NCI-H146 treated with DMSO at 0.1 percent for 48 hours (cell line): Measurements from ENCODE around the gene MBD4.

ENCODE experiments used
- DNase-seq: peaks from one replicate; lab custom pipeline; 2025; ENCODE audit not compliant: unreplicated experiment; lab: John Stamatoyannopoulos, UW

The MBD4 gene

DNA sequence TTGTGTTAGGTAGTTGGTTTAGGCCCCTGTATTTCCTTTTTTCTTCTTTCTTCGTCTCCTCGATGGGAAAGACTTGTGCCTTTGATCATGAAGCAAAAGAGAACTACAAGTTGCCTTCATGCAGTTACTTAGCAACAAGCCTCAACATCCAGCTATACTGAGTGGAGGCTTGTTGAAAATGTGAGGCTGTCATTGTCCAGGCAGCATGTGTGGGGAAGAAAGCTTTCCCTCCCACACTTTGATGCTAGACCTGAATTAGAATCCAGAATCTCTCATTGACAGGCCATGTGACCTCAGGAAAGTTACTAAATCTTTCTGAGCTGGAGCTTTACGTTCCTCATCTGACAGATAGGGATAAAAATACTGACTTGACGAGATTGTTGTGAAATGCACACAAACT lies 24.0 kb upstream of the MBD4 start:
- no peak for DNase-seq

DNA sequence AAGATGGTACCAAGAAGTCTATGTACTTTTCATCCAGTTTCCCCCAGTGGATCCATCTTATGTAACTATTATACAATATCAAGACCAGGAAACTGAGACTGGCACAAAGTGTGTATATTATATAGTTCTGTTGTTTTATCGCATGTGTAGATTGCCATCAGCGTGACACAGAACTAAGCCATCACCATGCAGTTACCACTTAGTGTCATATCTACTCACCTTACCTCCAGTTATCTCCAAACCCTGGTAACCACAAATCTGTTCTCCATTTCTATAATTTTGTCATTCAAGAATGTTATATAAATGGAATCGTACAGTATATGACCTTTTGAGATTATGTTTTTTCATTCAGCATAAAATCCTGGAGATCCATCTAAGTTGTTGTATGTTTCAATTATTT lies 23.3 kb upstream of the MBD4 start:
- DNase-seq, result no peak

DNA sequence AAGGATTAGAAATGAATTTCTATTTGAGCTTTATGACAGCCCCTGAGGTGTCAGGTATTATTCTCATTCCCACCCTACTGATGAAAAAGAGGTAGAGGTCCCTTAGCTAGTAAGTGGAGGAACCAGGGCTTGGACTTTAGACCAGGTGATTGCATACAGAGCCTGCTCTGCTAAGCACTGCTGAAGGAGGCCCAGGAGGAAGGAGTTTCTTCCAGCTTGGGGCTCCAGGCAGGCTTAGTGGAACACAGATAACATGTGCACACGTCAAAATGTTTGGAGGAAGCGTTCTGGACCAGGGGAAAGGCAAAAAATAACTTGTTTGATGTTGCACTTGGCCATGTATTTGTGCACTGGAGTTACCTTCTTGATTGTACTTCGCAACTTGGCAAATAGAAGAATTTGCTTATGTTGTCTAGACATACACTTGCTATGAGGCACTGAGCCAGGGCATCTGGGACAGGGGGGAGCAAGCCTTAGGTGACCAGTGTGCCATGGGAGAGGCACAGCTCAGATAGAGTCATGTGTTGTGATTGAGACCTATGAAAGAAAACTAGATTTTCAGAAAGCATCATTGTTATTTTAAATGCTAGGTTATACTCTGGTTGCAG lies 22.7 kb upstream of the MBD4 start:
- DNase-seq, result no peak

DNA sequence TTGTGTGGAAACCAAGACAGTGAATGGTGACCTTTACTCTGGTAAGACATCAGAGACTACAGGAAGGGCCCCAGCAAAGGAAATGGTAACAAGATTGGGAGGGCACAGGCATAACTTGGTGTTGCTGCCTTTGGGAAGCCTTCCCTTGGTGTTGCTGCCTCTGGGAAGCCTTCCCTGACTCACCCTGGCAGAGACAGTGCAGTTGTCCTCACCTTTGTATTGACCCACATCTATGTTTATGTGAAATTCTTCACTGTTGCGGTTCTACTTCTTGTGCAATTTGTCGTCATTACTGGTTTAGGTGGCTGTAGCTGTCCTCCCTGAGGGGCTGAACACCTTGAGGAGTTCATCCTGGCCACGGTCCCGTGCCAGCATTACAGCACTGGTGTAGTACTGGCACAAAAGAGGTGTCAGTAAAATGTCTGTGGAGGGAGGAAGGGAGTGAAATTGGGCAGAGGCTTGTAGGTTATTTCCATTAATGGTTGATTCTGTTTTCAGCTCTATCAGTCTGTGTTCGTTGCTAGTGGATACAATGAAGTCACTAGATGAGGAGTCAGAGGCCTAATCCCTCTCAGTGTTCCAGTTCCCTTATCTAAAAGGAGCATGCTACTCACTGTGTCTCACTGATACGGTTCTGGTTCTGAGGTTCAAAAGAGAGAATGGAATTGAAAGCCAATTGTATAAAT lies 21.9 kb upstream of the MBD4 start:
- no peak for DNase-seq

DNA sequence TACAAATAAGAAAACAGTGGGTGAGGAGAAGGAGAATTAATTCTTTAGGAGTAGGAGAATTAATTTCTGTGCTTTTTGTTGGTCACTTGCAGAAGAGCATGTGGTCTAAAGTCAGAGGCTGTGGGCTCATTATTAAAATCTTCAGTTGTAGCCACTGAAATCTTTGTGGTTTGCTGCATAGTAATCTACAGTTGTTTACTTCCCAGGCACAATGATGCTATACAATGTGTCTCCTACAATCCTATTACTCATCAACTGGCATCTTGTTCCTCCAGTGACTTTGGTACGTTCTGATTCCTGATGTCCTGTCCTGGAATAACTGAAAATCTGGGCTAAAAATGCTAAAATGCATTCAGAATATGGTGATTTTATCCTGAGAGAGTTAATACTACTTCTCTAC lies 21.3 kb upstream of the MBD4 start:
- DNase-seq, result no peak

DNA sequence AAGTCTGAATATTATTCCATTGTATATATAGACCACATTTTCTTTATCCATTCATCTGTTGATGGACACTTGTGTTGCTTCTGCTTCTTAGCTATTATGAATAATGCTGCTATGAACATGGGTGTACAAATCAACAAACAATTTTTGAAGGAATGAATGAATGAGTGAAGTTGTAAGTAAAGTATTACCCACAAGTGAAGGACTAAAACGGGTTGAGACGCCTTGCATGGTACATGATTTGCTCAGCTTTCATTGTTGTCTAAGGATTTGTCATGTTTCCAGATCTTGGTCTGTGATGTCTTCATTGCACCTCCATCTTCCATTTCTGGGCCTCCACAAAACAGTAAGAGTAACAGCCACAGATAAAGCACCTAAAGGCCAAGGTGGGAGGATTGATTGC lies 20.8 kb upstream of the MBD4 start:
- DNase-seq, result no peak

DNA sequence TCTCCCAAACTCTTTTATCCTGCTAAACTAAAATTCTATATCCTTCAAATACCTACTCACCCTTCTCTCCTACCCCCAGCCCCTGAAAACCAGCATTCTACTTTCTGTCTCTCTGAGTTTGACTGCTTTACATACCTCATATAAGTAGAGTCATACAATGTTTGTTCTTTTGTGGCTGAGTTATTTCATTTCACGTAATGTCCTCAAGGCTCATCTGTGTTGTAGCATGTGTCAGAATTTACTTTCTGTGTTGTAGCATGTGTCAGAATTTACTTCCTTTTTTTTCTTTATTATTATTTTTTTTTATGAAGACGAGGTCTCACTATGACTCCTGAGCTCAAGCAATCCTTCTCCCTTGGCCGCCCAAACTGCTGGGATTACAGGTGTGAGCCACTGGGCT lies 20.4 kb upstream of the MBD4 start:
- DNase-seq, result no peak

DNA sequence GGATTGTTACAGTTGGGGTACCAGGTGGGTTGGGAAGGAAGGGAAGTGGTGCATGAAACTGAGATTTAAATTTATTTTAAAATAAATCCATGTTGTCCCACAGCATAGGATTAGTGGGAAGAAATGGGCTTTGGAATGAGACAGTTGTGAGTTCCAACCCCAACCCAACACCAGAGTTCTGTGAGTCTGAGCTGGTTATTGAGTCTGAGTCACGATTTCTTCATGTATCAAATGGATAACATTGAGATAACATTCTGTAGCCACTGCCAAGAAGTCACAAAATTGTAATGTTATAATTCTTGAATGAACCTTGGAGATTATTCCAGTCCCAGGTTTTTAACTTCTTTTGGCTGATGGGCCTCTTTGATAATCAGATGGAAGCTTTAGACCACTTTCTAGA lies 14.0 kb upstream of the MBD4 start:
- DNase-seq, result no peak

DNA sequence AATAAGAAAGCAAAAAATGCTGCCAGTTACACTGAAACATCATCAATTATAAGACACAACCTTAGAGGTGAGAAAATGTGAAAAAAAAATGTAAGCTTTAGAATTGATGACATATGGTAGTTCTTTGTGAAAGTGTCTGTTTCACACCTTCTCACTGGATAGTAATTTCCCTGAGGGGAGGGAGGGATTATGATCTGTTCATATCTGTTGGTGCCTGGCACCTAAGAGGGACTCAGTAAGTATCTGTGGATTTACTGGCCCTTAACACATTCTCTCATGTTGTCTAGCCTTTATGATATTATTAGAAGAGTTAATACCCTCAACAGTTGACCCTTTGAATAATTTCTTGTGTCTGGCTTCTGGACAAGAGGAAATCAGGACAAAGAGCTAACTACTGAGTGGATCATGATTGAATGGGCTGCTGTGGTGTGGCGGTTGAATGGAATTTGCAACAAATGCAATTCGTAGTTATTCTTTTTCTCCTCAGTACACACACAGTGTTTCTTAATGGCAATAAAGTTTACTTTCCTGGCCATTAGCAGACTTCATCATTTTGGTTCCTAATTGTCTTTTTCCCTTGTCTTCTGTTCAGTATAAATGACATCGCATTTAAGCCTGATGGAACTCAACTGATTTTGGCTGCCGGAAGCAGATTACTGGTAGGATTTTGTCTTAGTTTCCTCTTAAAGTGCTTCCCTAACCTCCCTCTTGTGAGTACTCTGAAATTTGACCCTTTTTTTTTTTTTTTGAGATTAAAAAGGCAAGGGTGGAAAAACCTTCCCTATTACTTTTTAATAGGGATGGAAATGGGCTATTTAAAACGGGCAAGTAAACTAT lies 9.7 kb upstream of the MBD4 start:
- DNase-seq, result no peak

DNA sequence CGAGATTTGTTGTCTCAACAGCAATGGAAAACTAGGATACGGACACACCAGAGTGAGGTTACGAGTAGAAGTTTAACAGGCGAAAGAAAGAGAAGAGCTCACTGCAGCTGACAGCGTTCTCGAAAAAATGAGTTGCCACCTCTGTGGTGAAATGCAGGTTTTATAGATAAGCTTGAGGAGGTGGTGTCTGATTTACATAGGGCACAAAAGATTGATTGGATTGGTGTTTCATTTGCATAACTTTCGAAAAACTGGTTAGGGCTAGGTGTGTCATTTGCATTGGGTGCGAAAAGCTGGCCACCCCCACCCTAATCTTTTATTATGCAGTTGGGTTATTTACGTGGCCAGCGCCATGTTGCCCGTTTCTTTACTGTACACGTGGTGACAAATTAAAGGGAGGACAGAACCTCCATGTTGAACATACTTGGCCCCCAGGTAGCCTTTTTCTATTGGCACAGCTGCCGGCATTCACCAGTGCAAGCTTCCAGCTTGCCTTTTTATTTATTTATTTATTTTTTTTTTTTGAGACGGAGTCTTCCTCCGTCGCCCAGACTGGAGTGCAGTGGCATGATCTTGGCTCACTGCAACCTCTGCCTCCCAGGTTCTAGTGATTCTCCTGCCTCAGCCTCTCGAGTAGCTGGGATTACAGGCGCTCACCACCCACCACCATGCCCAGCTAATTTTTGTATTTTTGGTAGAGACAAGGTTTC lies 8.6 kb upstream of the MBD4 start:
- DNase-seq, result no peak

DNA sequence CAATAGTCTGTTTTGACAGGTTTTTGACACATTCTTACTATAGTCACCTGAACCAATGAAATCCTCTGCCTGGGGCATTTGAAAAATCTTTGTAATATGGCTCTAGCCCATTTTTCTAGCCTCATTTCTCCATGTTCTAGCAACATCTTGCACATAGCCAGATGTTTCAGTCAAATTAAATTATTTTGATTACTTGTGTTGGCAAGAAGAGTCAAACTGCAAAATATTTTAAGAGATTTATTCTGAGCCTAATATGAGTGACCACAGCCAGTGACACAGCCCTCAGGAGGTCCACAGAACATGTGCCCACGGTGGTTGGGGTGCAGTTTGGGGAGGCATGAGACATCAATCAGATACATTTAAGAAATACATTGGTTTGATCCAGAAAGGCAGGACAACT lies 7.2 kb upstream of the MBD4 start:
- DNase-seq, result no peak

DNA sequence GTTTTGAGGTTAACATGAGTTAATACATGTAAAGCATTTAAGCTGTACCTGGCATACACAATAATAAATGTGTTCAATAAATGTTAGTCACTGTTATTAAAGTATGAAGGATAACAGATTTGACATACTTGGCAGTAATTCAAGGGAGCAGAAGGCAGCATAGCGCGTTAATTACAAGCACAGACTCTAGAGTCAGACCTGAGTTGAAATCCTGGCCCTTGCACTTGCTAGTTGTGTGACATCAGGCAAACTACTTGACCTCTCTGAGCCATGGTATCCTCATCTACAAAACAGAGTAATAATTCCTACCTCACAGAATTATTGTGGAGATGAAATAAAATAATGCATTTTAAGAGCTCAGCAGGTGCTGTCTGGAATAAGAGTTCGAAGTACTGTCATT lies 5.7 kb upstream of the MBD4 start:
- no peak for DNase-seq

DNA sequence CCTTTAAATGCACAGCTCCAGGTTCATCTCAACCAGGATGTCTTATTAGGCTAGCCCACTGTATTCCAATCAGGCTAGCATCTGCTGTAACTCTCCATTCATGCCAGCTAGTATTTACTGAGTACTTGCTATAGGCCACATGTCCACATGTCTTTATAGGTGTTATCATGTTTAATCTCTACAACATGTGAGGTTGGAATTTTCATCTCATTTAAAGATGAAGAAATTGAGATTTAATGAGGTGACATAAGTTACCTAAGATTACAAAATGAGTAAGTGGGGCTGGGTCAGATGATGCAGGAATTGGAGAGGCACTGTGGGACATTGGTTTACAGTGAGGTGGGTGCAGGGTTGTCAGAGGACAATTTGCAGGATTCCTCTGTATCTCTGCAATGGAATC lies 3.2 kb upstream of the MBD4 start:
- no peak for DNase-seq

DNA sequence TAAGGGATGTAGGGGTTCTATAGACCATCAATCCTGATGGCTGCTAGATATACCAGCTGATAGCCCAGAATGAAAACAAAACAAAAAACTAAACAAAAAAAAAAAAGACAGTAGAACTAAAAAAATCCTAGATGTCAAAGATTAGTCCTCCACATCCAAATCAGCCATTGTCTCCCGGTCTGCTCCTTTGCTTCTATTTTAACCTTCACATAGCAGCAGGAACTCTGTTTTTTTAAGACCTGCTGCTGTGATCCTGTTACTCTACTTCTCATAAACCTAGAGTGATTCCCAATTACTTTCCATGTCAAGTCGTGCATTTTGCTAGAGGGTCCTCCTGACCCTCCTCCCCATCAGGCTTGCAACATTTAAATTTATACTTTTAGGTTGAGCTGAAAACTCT lies 2.7 kb upstream of the MBD4 start:
- DNase-seq, result no peak

DNA sequence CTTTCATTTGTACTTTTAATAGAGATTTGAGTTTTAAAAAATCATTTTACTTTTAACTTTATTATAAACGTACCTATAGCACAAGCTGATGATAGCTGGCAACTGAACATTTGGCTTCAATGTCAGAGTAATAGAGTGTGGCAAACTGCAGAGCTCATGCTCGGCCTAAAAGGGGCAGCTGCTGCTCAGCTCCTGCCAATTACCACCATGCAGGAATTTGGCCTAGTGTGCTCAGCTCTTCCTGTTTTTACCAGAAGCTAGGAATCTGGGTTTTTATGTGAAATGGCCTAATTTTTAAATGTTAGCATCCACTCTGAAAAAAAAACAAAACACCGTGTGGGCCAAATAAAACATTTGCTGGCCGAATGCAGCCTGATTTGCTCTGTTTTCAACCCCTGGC lies 2.0 kb upstream of the MBD4 start:
- DNase-seq, result no peak

DNA sequence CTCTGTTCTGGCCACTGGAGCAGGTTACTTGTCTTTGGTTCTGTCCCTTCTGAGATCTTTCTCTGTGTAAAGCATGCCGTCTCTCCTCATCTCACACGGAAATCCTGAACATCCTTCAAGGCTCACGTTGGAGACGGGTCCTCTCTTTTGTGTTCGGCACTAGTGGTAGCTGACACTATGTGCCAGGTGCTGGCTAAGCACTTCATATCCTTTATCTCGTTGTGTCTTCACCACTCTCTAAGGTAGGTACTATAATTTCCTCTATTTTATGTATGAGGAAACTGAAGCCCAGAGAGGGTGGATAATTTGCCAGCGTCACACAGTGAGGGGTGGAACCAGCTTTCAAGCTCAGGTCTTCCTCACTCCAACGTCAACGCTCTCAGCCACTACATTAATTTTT lies 1.5 kb upstream of the MBD4 start:
- DNase-seq, result no peak

DNA sequence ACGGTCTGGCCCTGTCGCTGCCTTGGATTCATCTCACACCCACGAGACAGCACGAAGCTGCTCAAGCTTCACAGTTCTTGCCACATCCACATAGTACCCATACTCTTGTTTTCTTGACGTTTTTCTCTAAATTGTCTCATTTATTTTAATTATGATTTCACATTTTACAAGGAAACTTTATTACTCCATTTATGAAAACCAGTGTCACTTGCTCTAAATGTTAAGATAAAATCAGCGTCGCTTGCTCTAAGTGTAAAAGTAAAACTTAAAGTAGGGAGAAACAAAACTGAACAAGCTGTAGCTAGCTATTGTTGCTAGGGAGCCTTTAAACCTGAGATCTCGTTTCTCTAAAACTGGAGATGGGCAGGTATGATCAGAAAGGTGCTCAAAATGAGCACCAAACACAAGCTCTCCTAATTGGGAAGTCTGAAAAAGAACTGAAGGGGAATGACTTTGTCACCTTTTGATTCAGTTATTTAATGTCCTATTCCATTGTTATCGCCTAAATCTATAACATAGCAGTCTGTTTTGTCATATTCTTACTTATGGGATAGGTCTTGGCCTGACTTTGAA lies 956 bp upstream of the MBD4 start:
- DNase-seq, result no peak

DNA sequence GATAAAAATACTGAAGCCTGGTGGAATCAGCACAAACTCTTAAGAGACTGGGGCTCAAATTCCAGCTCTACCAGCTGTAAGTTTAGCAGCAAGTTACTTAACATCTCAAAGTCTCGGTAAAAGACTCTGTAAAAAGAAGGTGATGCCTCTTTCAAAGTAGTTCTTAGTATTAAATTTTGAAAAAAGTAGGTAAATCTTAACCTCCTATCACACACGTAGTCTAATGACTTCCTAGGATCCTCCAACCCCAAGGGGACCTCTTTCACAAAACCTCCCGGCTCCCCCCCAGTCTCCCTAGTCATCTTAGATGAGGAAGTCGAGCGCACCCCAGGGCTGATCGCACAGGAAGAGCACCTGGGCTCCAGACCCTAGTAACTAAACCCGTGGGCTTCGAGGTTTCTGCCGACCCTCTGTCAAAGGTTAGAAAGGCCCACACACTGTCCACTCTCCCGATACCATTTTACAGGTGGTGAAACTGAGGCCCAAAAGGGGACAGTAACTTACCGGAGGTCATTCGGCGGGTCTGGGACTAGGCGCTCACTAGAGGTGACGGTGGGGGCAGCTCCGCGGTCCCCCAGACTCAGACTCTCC lies 427 bp downstream of the MBD4 start:
- peak; percentile 78 for DNase-seq

DNA sequence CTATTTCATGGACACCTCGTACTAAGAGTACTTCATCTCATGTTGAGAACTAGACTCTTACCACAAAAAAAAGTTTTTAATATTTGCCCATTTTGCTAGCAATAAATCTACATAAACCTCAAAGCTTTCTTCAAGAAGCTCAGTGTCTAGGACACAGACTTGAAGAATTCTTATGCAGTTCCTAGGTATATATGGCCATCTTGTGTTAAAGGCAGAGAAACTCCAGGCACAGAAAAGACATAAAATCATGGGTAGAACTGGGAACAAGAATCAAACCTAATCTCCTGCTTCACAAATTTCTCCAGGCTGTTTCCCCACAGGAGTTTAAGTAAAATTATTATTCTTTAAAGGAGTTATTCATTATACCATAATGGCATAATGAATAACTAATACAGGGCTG lies 4.4 kb downstream of the MBD4 start:
- DNase-seq, result no peak

DNA sequence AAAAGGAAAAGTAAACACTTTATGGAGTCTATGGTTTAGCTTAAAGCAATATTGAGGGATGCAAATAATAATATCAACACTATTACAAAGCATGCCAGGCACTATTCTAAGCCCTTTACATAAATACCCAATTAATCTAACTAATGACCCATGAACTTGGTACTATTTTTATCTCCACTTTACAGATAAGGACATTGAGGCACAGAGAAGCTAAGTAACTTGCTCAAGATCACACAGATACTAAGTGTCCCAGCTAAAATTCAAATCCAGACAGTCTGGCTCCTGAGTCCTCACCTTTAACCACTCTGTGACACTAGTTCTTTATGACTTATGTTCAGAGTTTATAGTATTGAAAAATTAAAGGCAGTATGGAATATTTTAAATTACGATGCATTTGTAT lies 5.6 kb downstream of the MBD4 start:
- DNase-seq, result no peak

DNA sequence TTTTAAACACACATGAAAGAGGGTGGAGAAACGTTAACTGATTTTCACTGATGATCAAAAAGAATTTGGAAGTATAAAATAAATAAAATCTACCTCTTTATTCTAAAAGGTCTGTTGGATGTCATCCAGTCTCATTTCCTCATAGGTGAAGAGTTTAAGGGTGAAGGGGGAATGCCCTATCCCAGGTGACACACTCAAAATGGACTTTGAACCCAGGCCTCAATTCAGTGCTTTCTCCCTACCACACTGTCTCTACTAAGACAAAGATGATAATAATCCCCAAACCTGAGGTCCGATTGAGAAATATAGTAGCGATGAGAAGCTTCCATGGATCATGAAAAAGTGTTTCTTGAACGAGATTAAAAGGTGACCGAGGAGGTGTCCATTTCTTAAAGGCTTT lies 6.2 kb downstream of the MBD4 start:
- no peak for DNase-seq
